ENCODE results near the gene USP6NL.

DNA sequence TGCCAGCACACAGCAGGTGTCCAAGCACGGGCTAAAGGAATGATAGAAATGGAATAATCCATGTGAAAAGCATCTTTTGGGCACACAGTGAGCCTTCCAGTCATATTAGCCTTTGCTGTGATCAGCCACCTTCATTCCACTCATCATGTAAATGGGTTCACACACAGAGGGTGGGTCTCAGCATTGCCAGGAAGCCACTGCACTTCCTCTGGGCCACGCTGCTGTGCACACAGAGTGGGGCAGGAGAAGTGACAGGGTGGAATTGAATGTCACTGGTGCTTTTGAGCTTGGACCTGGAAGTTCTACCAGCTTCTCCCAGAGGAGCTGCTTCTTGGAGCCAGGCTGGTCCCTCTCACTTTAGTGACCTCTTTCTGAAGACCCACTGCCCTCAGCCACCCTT is 203.5 kb downstream of the USP6NL start:
- TF ChIP-seq, protein P1, sequence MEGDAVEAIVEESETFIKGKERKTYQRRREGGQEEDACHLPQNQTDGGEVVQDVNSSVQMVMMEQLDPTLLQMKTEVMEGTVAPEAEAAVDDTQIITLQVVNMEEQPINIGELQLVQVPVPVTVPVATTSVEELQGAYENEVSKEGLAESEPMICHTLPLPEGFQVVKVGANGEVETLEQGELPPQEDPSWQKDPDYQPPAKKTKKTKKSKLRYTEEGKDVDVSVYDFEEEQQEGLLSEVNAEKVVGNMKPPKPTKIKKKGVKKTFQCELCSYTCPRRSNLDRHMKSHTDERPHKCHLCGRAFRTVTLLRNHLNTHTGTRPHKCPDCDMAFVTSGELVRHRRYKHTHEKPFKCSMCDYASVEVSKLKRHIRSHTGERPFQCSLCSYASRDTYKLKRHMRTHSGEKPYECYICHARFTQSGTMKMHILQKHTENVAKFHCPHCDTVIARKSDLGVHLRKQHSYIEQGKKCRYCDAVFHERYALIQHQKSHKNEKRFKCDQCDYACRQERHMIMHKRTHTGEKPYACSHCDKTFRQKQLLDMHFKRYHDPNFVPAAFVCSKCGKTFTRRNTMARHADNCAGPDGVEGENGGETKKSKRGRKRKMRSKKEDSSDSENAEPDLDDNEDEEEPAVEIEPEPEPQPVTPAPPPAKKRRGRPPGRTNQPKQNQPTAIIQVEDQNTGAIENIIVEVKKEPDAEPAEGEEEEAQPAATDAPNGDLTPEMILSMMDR (IDR thresholded peaks at IDR 0.05; ENCODE audit: borderline replicate concordance, extremely low read depth, low read length, poor library complexity, severe bottlenecking) = no peak
- TF ChIP-seq EZH2 (IDR thresholded peaks at IDR 0.05; ENCODE audit: borderline replicate concordance, low read depth, low read length, severe bottlenecking) = no peak

All from DND-41 (cell line).